OCI-LY7 (cell line): ENCODE measurements around the gene FAM177A1. TPM values are rescaled to one million over a fixed set of nuclear protein-coding genes. Genes with fewer than 3 reads are reported as not detected.

ENCODE experiments used
- BruUV-seq: library from RNA; stranded (reverse); fragments of 400-500 nt; replicated peaks from 2 replicates; lab custom pipeline; 2021; lab: Mats Ljungman, UMichigan
- CTCF ChIA-PET: fragments of 300-600 bp; sonication (Branson Sonifier 250); formaldehyde crosslinking; loops from one replicate; lab custom pipeline; 2022; ENCODE audit warnings: antibody characterized with exemption; ENCODE audit not compliant: unreplicated experiment; lab: Charles Lee
- POLR2A ChIA-PET: fragments of 300-600 bp; sonication (Branson Sonifier 250); formaldehyde crosslinking; loops from one replicate; lab custom pipeline; 2022; ENCODE audit warnings: antibody characterized with exemption; lab: Charles Lee
- DNase-seq: peaks from one replicate; pipeline ENCODE4 v3.0.0-alpha.2; 2015; ENCODE audit warnings: low spot score
- H2AFZ ChIP-seq: fragments of 200-600 bp; sonication (generic), shearing (Covaris generic); 2 replicates; pipeline ENCODE4 v1.6.1; 2014; ENCODE audit warnings: mild to moderate bottlenecking, antibody characterized with exemption, low read length, moderate library complexity
- H3K27ac ChIP-seq: fragments of 200-600 bp; sonication (generic); 2 replicates; pipeline ENCODE4 v1.5.1; 2014; ENCODE audit warnings: mixed run types, low read depth, mild to moderate bottlenecking, moderate library complexity, low read length, inconsistent platforms; ENCODE audit not compliant: poor library complexity, severe bottlenecking
- H3K36me3 ChIP-seq: fragments of 200-600 bp; sonication (generic); 2 replicates; pipeline ENCODE4 v1.6.1; 2014; ENCODE audit warnings: mild to moderate bottlenecking, antibody characterized with exemption, low read length, moderate library complexity, mixed read lengths; ENCODE audit not compliant: insufficient read depth
- H3K4me1 ChIP-seq: fragments of 200-600 bp; sonication (generic); 2 replicates; pipeline ENCODE4 v1.5.1; 2014; ENCODE audit warnings: mild to moderate bottlenecking, low read length; ENCODE audit not compliant: insufficient read depth, poor library complexity, severe bottlenecking
- H3K4me2 ChIP-seq: fragments of 200-600 bp; sonication (generic); 2 replicates; pipeline ENCODE4 v1.6.1; 2014; ENCODE audit warnings: mild to moderate bottlenecking, low read length
- H3K4me3 ChIP-seq: fragments of 200-600 bp; sonication (generic); 2 replicates; pipeline ENCODE4 v1.5.1; 2014; ENCODE audit warnings: mild to moderate bottlenecking, low read depth, low read length; ENCODE audit not compliant: poor library complexity, severe bottlenecking
- H3K79me2 ChIP-seq: fragments of 200-600 bp; sonication (generic); 2 replicates; pipeline ENCODE4 v1.6.1; 2016; ENCODE audit warnings: low read depth, mild to moderate bottlenecking, low read length, moderate library complexity, mixed read lengths; ENCODE audit not compliant: insufficient read depth
- H3K9me2 ChIP-seq: fragments of 200-600 bp; sonication (generic); 2 replicates; pipeline ENCODE4 v1.6.1; 2016; ENCODE audit warnings: mild to moderate bottlenecking, low read length, mixed read lengths; ENCODE audit not compliant: insufficient read depth
- H3K9me3 ChIP-seq: fragments of 200-600 bp; sonication (generic); 2 replicates; pipeline ENCODE4 v1.6.1; 2014; ENCODE audit warnings: mild to moderate bottlenecking, mixed run types, low read length, mixed read lengths
- H4K20me1 ChIP-seq: fragments of 200-600 bp; sonication (generic); 2 replicates; pipeline ENCODE4 v1.6.1; 2014; ENCODE audit warnings: mild to moderate bottlenecking, antibody characterized with exemption, low read length, moderate library complexity, mixed read lengths; ENCODE audit not compliant: insufficient read depth
- EZH2phosphoT487 ChIP-seq: fragments of 200-600 bp; sonication (generic); IDR thresholded peaks from 2 replicates; pipeline ENCODE4 v1.6.1; 2018; ENCODE audit warnings: low read depth, borderline replicate concordance, mild to moderate bottlenecking, mixed run types, antibody characterized with exemption, low read length, moderate library complexity, mixed read lengths
- intact Hi-C: fragments of 100-400 bp; cut with micrococcal nuclease; formaldehyde crosslinking; loops from one replicate; pipeline ENCODE4 v1.10.0; 2022; ENCODE audit not compliant: unreplicated experiment
- total RNA-seq, 2 experiments: library from RNA; depleted of rRNA in 1 of 2; stranded (reverse); fragments of >200 nt in 1 of 2; shearing (Covaris generic) in 1 of 2; gene quantifications; 2 replicates each; pipeline ENCODE4 v1.2.3, GENCODE V29; 2014 to 2022
- TF ChIP-seq, protein P1 (sequence below): fragments of 200-600 bp; sonication (generic); conservative IDR thresholded peaks from 2 replicates; pipeline ENCODE4 v1.5.1; 2014; ENCODE audit warnings: mild to moderate bottlenecking, antibody characterized with exemption, low read length, moderate library complexity, mixed read lengths

Gene FAM177A1
- total RNA-seq, 2 experiments from 2014 or later, result 17.3 to 31.8 TPM

DNA sequence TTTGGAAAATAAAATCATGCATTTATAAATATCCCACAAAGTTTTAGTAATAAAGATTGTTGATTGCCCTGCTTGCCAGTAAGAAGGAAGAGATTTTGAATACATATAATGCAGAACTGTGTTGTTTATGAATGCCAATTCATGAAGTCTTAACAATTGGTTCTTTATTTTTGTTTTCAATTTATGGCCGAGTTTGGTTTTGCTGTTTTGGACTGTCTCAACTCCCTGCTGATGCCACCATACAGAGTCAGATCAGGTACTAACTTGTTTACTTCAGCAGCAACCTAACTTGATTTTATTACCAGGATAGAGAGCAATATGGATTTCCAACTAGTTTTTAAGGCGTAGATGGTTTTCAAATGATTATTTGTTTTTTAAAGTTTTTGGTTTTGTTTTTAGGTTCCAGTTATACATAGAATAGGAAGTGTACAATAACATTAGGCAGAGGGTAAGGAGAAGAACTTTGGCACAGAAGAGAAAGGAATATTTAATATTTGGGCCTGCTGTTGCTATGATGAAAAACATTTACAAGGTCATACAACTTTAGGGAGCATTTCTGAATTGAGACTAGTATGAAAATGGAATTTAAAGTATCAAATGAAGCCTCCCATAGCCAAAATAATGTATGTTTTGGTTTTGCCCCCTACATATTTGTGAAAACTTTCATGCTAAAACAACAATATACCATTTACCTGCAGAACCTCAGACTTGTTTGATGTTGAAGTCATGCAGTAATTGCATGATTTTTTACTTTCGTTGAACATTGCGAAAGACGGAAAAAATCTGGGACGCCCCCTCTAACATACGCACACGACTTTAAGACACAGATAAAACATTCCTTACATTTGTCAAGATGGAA, 904 bp upstream of the FAM177A1 start:
- H3K36me3 ChIP-seq, result no peaks in the 10 kb centered on the region
- peak overlapping the region; percentile 89 for H3K4me3 ChIP-seq
- TF ChIP-seq, protein P1, sequence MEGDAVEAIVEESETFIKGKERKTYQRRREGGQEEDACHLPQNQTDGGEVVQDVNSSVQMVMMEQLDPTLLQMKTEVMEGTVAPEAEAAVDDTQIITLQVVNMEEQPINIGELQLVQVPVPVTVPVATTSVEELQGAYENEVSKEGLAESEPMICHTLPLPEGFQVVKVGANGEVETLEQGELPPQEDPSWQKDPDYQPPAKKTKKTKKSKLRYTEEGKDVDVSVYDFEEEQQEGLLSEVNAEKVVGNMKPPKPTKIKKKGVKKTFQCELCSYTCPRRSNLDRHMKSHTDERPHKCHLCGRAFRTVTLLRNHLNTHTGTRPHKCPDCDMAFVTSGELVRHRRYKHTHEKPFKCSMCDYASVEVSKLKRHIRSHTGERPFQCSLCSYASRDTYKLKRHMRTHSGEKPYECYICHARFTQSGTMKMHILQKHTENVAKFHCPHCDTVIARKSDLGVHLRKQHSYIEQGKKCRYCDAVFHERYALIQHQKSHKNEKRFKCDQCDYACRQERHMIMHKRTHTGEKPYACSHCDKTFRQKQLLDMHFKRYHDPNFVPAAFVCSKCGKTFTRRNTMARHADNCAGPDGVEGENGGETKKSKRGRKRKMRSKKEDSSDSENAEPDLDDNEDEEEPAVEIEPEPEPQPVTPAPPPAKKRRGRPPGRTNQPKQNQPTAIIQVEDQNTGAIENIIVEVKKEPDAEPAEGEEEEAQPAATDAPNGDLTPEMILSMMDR, result no peak
- TF ChIP-seq EZH2phosphoT487, result no peak
- intact Hi-C loops, result loop anchor here (5.0 kb wide), 2 partner anchors 357 to 762 kb away; partner anchors contain the start of genes NFKBIA and RALGAPA1
- H3K79me2 ChIP-seq, result peaks cover 7% of the 10 kb centered on the region; the same call in 1 of the 2 replicates
- H3K27ac ChIP-seq, result peak overlapping the region; percentile 48
- peak overlapping the region; percentile 86 for H2AFZ ChIP-seq
- H3K4me2 ChIP-seq, result peak overlapping the region; percentile 98
- BruUV-seq, result TSS peak; percentile 94
- ChIA-PET CTCF (interaction anchor here (0.9 to 1.2 kb wide), 2 partner anchors 64 to 260 kb away, joined by 3 read pairs; no protein-coding TSS in a partner anchor), POLR2A (interaction anchor here (0.5 to 3.0 kb wide), 13 partner anchors 14 to 445 kb away, joined by 3 to 19 read pairs (median 4); partner anchors contain the start of genes PPP2R3C, PRORP and PSMA6)
- peaks cover 18% of the 10 kb centered on the region for H3K4me1 ChIP-seq
- H4K20me1 ChIP-seq, result no peaks in the 10 kb centered on the region
- H3K9me3 ChIP-seq, result no peaks in the 10 kb centered on the region
- DNase-seq, result no peak
- H3K9me2 ChIP-seq, result no peaks in the 10 kb centered on the region

DNA sequence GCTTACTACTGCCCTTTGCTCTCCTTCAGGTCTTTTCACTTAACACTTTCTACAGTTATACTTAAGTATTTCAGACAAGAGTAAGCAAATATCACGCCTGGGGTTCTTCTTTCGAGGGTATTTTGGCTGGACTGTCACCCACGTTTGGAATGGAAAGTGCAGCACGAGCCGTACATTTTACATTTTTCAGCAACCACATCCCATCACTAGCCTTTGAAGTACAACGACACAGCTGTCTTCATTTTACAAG, 349 bp upstream of the FAM177A1 start:
- Histone ChIP-seq H3K36me3 (no peaks in the 10 kb centered on the region), H2AFZ (peak overlapping the region; percentile 86), H3K27ac (peak overlapping the region; percentile 48), H3K4me1 (peaks cover 18% of the 10 kb centered on the region), H3K9me3 (no peaks in the 10 kb centered on the region), H4K20me1 (no peaks in the 10 kb centered on the region), H3K9me2 (no peaks in the 10 kb centered on the region), H3K4me3 (peak overlapping the region; percentile 89), H3K4me2 (peak overlapping the region; percentile 98), H3K79me2 (peaks cover 7% of the 10 kb centered on the region; the same call in 1 of the 2 replicates)
- CTCF ChIA-PET, result interaction anchor here (0.9 to 1.2 kb wide), 2 partner anchors 64 to 260 kb away, joined by 3 read pairs; no protein-coding TSS in a partner anchor
- no TSS peak for BruUV-seq
- no peak for DNase-seq
- intact Hi-C loops, result loop anchor here (1.0 to 5.0 kb wide), 5 partner anchors 63 to 762 kb away; partner anchors contain the start of genes NFKBIA, PRORP, RALGAPA1 and SRP54
- TF ChIP-seq EZH2phosphoT487, result no peak
- TF ChIP-seq, protein P1, result no peak
- POLR2A ChIA-PET, result interaction anchor here (0.5 to 3.0 kb wide), 13 partner anchors 13 to 446 kb away, joined by 3 to 19 read pairs (median 4); partner anchors contain the start of genes PPP2R3C, PRORP and PSMA6
